H9 (cell line): ENCODE data around the gene EVI5L. TPM values are rescaled to one million over a fixed set of nuclear protein-coding genes. Genes with fewer than 3 reads are reported as not detected.

Experiments used
- DNase-seq: peaks from one replicate; pipeline ENCODE4 v3.0.0-alpha.2; 2017
- H2AFZ ChIP-seq: one replicate; pipeline ENCODE4 v1.6.1; 2013; ENCODE audit warnings: mild to moderate bottlenecking, low read length, control low read depth, moderate library complexity
- H2AK5ac ChIP-seq: 2 replicates; pipeline ENCODE4 v1.6.1; 2013; ENCODE audit warnings: low read length, control low read depth, mixed read lengths; ENCODE audit not compliant: insufficient read length
- H2BK120ac ChIP-seq: one replicate; pipeline ENCODE4 v1.6.1; 2013; ENCODE audit warnings: low read depth, mild to moderate bottlenecking, low read length, control low read depth, inconsistent platforms; ENCODE audit not compliant: poor library complexity, severe bottlenecking
- H2BK12ac ChIP-seq: 2 replicates; pipeline ENCODE4 v1.6.1; 2013; ENCODE audit warnings: low read length, control low read depth, mixed read lengths, low read depth; ENCODE audit not compliant: insufficient read length
- H2BK15ac ChIP-seq: 2 replicates; pipeline ENCODE4 v1.6.1; 2013; ENCODE audit warnings: low read depth, low read length, control low read depth
- H2BK20ac ChIP-seq: one replicate; pipeline ENCODE4 v1.6.1; 2013; ENCODE audit warnings: low read depth, mild to moderate bottlenecking, low read length, control low read depth, inconsistent platforms; ENCODE audit not compliant: poor library complexity, severe bottlenecking
- H2BK5ac ChIP-seq: 2 replicates; pipeline ENCODE4 v1.6.1; 2013; ENCODE audit warnings: low read length, control low read depth, mixed read lengths; ENCODE audit not compliant: insufficient read length
- H3K14ac ChIP-seq: 2 replicates; pipeline ENCODE4 v1.6.1; 2013; ENCODE audit warnings: low read length, control low read depth; ENCODE audit not compliant: insufficient read depth
- H3K18ac ChIP-seq: 2 replicates; pipeline ENCODE4 v1.6.1; 2013; ENCODE audit warnings: low read depth, mild to moderate bottlenecking, mixed read lengths, low read length, control low read depth; ENCODE audit not compliant: insufficient read length
- H3K23ac ChIP-seq: 2 replicates; pipeline ENCODE4 v1.6.1; 2013; ENCODE audit warnings: low read length, control low read depth, mixed read lengths, low read depth; ENCODE audit not compliant: insufficient read length
- H3K23me2 ChIP-seq: 2 replicates; pipeline ENCODE4 v1.6.1; 2013; ENCODE audit warnings: low read depth, mild to moderate bottlenecking, mixed read lengths, low read length, control low read depth; ENCODE audit not compliant: insufficient read length, poor library complexity, severe bottlenecking
- H3K27ac ChIP-seq: 2 replicates; pipeline ENCODE4 v1.5.1; 2013; ENCODE audit warnings: low read length, control low read depth, mixed read lengths, low read depth; ENCODE audit not compliant: insufficient read length
- H3K27me3 ChIP-seq: 2 replicates; pipeline ENCODE4 v1.6.1; 2013; ENCODE audit warnings: low read length, control low read depth, inconsistent platforms; ENCODE audit not compliant: insufficient read depth
- H3K4ac ChIP-seq: 2 replicates; pipeline ENCODE4 v1.6.1; 2013; ENCODE audit warnings: low read depth, mild to moderate bottlenecking, control low read depth, inconsistent platforms, low read length, moderate library complexity
- H3K4me1 ChIP-seq: 2 replicates; pipeline ENCODE4 v1.6.1; 2013; ENCODE audit warnings: low read length, control low read depth, inconsistent platforms; ENCODE audit not compliant: insufficient read depth
- H3K4me2 ChIP-seq: 2 replicates; pipeline ENCODE4 v1.6.1; 2013; ENCODE audit warnings: low read length, control low read depth, mixed read lengths; ENCODE audit not compliant: insufficient read length, insufficient read depth
- H3K56ac ChIP-seq: 2 replicates; pipeline ENCODE4 v1.6.1; 2013; ENCODE audit warnings: low read depth, mild to moderate bottlenecking, mixed read lengths, low read length, control low read depth; ENCODE audit not compliant: insufficient read length
- H3K79me1 ChIP-seq: 2 replicates; pipeline ENCODE4 v1.6.1; 2013; ENCODE audit warnings: low read depth, mild to moderate bottlenecking, moderate library complexity, low read length, control low read depth, inconsistent platforms; ENCODE audit not compliant: insufficient read depth, poor library complexity, severe bottlenecking
- H3K79me2 ChIP-seq: 2 replicates; pipeline ENCODE4 v1.6.1; 2013; ENCODE audit warnings: low read length, control low read depth, inconsistent platforms; ENCODE audit not compliant: insufficient read depth
- H3K9ac ChIP-seq: 2 replicates; pipeline ENCODE4 v1.6.1; 2013; ENCODE audit warnings: low read length, control low read depth, mixed read lengths; ENCODE audit not compliant: insufficient read length; ENCODE audit errors: extremely low read depth
- H3K9me3 ChIP-seq: one replicate; pipeline ENCODE4 v1.6.1; 2013; ENCODE audit warnings: low read depth, low read length, inconsistent platforms; ENCODE audit not compliant: control insufficient read depth
- H3T11ph ChIP-seq: one replicate; pipeline ENCODE4 v1.6.1; 2013; ENCODE audit warnings: mild to moderate bottlenecking, low read length, control low read depth, inconsistent platforms
- H4K20me1 ChIP-seq: one replicate; pipeline ENCODE4 v1.6.1; 2013; ENCODE audit not compliant: control insufficient read depth, insufficient read length, insufficient read depth
- H4K5ac ChIP-seq: 2 replicates; pipeline ENCODE4 v1.6.1; 2013; ENCODE audit warnings: low read depth, mild to moderate bottlenecking, mixed read lengths, low read length, control low read depth; ENCODE audit not compliant: insufficient read length
- H4K8ac ChIP-seq: replicated peaks from 2 replicates; pipeline ENCODE4 v1.6.1; 2013; ENCODE audit warnings: low read length, control low read depth, mixed read lengths, low read depth; ENCODE audit not compliant: insufficient read length
- H4K91ac ChIP-seq: 2 replicates; pipeline ENCODE4 v1.6.1; 2013; ENCODE audit warnings: low read depth, mild to moderate bottlenecking, moderate library complexity, mixed read lengths, low read length, control low read depth; ENCODE audit not compliant: insufficient read length
- H3K27ac Mint-ChIP-seq, 3 experiments: 2 replicates in 2 of 3; 3 replicates in 1 of 3; pipeline ENCODE4 v1.8.0; 2020 to 2021; ENCODE audit warnings: mixed read lengths in 3 of 3, mild to moderate bottlenecking in 1 of 3, moderate library complexity in 1 of 3
- H3K27me3 Mint-ChIP-seq: 2 replicates; pipeline ENCODE4 v1.8.0; 2021; ENCODE audit warnings: low read depth, mild to moderate bottlenecking, moderate library complexity, mixed read lengths
- H3K36me3 Mint-ChIP-seq, 3 experiments: 2 replicates in 2 of 3; 3 replicates in 1 of 3; pipeline ENCODE4 v1.8.0; 2020 to 2021; ENCODE audit warnings: low read depth in 3 of 3, mixed read lengths in 3 of 3; ENCODE audit not compliant: insufficient read depth in 1 of 3
- H3K4me1 Mint-ChIP-seq, 2 experiments: 2 replicates each; pipeline ENCODE4 v1.8.0; 2020; ENCODE audit warnings: mixed read lengths in 2 of 2
- H3K4me3 Mint-ChIP-seq, 2 experiments: 2 replicates in 1 of 2; 3 replicates in 1 of 2; pipeline ENCODE4 v1.8.0; 2020 to 2021; ENCODE audit warnings: mild to moderate bottlenecking in 2 of 2, mixed read lengths in 2 of 2, moderate library complexity in 1 of 2
- H3K9me3 Mint-ChIP-seq, 2 experiments: 2 replicates in 1 of 2; 3 replicates in 1 of 2; pipeline ENCODE4 v1.8.0; 2020; ENCODE audit warnings: mild to moderate bottlenecking in 2 of 2, mixed read lengths in 2 of 2, moderate library complexity in 1 of 2
- CTCF ChIP-seq: fragments of 200-600 bp; sonication (generic); conservative IDR thresholded peaks from 3 replicates; pipeline ENCODE4 v1.8.0; 2021; ENCODE audit warnings: antibody characterized with exemption, mild to moderate bottlenecking
- WGBS: extraction: QIAGEN DNeasy Blood & Tissue Kit; methylation state at CpG from one replicate; pipeline ENCODE4 v1.1.7; 2013; ENCODE audit warnings: missing lambda C conversion rate, low lambda C conversion rate, mixed read lengths; ENCODE audit not compliant: insufficient read length; ENCODE audit errors: extremely low coverage; 5-methylcytosine and 5-hydroxymethylcytosine counted together
- total RNA-seq: library from RNA; stranded (reverse); gene quantifications from 2 replicates; pipeline ENCODE4 v1.2.1, GENCODE V29; 2021

The EVI5L gene
- total RNA-seq, 1 experiment from 2014 or later = 7.1 TPM

- no CpG with 5 or more reads among the region's 23 CpGs for WGBS
- H2AFZ ChIP-seq = no peak overlapping the region
- no peak overlapping the region for H3K18ac ChIP-seq
- Mint-ChIP-seq H3K9me3 (peaks cover 4 to 6% of the 10 kb centered on the region in 2 experiments; a peak in 3 of 5 replicates), H3K4me3 (peak overlapping the region; percentile 57 to 83), H3K36me3 (no peaks in the 10 kb centered on the region; a peak in 1 of 7 replicates), H3K27me3 (peaks cover 85% of the 10 kb centered on the region), H3K27ac (no peak overlapping the region), H3K4me1 (peaks cover 13 to 23% of the 10 kb centered on the region in 2 experiments)
- H2AK5ac ChIP-seq = no peak overlapping the region
- H2BK5ac ChIP-seq = no peak overlapping the region
- H2BK120ac ChIP-seq = no peak overlapping the region
- no peak overlapping the region for H3K4ac ChIP-seq
- TF ChIP-seq CTCF = no peak
- H3T11ph ChIP-seq = no peak overlapping the region
- no peak overlapping the region for H3K56ac ChIP-seq
- peak overlapping the region; percentile 72 for H3K4me2 ChIP-seq
- no peaks in the 10 kb centered on the region; the same call in 1 of the 2 replicates for H3K4me1 ChIP-seq
- H4K91ac ChIP-seq = no peak overlapping the region
- no peak overlapping the region for H2BK20ac ChIP-seq
- H3K14ac ChIP-seq = no peak overlapping the region
- H3K9me3 ChIP-seq = no peaks in the 10 kb centered on the region
- H4K5ac ChIP-seq = no peak overlapping the region
- H3K9ac ChIP-seq = no peak overlapping the region
- H3K27ac ChIP-seq = no peak overlapping the region
- H3K79me1 ChIP-seq = no peaks in the 10 kb centered on the region
- H3K27me3 ChIP-seq = peaks cover 14% of the 10 kb centered on the region; the same call in 1 of the 2 replicates
- H4K20me1 ChIP-seq = no peaks in the 10 kb centered on the region
- DNase-seq = no peak
- no peak overlapping the region for H3K23ac ChIP-seq
- no peak overlapping the region for H4K8ac ChIP-seq
- no peak overlapping the region for H2BK12ac ChIP-seq
- no peaks in the 10 kb centered on the region for H3K79me2 ChIP-seq
- peaks cover 19% of the 10 kb centered on the region for H3K23me2 ChIP-seq
- H2BK15ac ChIP-seq = no peak overlapping the region
Measured at GRCh38 chr19:7788933-7789323, 41.1 kb upstream of the EVI5L start.
